A673 (cell line): Measurements from ENCODE around the gene CTNNA3.

Experiments used
- EZH2 ChIP-seq: fragments of 200-600 bp; sonication (generic); IDR thresholded peaks from 2 replicates; pipeline ENCODE4 v1.6.1; 2017; ENCODE audit warnings: borderline replicate concordance, low read depth, mild to moderate bottlenecking, mixed read lengths, antibody characterized with exemption, low read length; ENCODE audit not compliant: poor library complexity, severe bottlenecking
- TF ChIP-seq, protein P1 (sequence below): fragments of 300-800, 200-600 bp; sonication (generic); conservative IDR thresholded peaks from 2 replicates; pipeline ENCODE4 v1.5.1; 2017; ENCODE audit warnings: low read depth, mild to moderate bottlenecking, antibody characterized with exemption, low read length, moderate library complexity, mixed read lengths

DNA sequence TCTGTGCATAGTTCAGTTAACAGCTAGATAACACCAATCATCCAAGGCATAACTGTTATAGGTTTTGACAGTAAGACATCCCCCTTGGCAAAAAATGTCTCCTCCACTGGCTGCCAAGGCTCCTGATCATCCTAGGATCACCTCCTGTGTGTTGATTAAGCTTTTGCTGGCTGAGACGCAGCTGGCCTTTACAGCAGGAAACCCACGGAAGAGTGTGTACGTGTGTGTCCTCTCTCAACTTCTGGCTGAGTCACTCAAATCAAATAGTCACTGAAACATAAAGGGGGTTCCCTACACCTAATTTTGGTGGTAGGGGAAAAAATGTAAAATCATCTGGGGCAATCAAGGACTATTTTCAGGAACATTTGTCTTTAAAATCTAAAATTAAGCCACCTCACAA lies 208.8 kb downstream of the CTNNA3 start:
- TF ChIP-seq, protein P1, sequence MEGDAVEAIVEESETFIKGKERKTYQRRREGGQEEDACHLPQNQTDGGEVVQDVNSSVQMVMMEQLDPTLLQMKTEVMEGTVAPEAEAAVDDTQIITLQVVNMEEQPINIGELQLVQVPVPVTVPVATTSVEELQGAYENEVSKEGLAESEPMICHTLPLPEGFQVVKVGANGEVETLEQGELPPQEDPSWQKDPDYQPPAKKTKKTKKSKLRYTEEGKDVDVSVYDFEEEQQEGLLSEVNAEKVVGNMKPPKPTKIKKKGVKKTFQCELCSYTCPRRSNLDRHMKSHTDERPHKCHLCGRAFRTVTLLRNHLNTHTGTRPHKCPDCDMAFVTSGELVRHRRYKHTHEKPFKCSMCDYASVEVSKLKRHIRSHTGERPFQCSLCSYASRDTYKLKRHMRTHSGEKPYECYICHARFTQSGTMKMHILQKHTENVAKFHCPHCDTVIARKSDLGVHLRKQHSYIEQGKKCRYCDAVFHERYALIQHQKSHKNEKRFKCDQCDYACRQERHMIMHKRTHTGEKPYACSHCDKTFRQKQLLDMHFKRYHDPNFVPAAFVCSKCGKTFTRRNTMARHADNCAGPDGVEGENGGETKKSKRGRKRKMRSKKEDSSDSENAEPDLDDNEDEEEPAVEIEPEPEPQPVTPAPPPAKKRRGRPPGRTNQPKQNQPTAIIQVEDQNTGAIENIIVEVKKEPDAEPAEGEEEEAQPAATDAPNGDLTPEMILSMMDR, result no peak
- TF ChIP-seq EZH2, result no peak
